ENCODE measurements around the gene CSMD2. TPM values are rescaled to one million over a fixed set of nuclear protein-coding genes. Genes with fewer than 3 reads are reported as not detected.

Gene CSMD2
- total RNA-seq, 1 donor from 2014 or later: 2.1 TPM

DNA sequence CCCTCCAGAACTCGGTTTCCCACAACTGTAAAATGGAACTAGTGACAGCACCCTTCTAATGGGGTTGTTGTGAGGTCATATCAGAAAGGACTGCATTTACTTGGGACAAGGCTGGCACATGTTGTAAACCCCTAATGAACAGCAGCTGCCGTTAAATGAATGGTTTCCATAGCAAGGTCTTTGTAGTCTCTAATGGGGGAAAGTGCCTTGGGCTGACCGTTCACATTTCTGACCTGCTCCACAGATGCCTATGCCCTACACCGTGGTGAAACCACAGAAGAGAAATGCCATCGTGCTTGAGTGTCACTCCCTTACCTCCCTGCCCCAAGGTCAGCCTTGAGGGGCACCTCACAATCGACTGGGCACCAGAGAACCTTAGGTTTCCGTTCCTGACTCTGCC, 549.5 kb downstream of the CSMD2 start:
- H3K27ac Mint-ChIP-seq (ENCODE audit: unreplicated experiment): no peak overlapping the region
- no peaks in the 10 kb centered on the region for H3K36me3 Mint-ChIP-seq (ENCODE audit: low read depth, unreplicated experiment)
- no peak for DNase-seq (ENCODE audit: low spot score)
- H3K4me3 Mint-ChIP-seq (ENCODE audit: unreplicated experiment): no peak overlapping the region
- TF ChIP-seq, protein P1, sequence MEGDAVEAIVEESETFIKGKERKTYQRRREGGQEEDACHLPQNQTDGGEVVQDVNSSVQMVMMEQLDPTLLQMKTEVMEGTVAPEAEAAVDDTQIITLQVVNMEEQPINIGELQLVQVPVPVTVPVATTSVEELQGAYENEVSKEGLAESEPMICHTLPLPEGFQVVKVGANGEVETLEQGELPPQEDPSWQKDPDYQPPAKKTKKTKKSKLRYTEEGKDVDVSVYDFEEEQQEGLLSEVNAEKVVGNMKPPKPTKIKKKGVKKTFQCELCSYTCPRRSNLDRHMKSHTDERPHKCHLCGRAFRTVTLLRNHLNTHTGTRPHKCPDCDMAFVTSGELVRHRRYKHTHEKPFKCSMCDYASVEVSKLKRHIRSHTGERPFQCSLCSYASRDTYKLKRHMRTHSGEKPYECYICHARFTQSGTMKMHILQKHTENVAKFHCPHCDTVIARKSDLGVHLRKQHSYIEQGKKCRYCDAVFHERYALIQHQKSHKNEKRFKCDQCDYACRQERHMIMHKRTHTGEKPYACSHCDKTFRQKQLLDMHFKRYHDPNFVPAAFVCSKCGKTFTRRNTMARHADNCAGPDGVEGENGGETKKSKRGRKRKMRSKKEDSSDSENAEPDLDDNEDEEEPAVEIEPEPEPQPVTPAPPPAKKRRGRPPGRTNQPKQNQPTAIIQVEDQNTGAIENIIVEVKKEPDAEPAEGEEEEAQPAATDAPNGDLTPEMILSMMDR (IDR thresholded peaks at IDR 0.05; ENCODE audit: unreplicated experiment): no peak
- no peaks in the 10 kb centered on the region for H3K9me3 Mint-ChIP-seq (ENCODE audit: unreplicated experiment)
- H3K4me1 Mint-ChIP-seq (ENCODE audit: unreplicated experiment): peaks cover 7% of the 10 kb centered on the region
- peaks cover 2% of the 10 kb centered on the region for H3K27me3 Mint-ChIP-seq (ENCODE audit: unreplicated experiment)

GRCh38 chr1:33610864-33611455, 554.1 kb downstream of the CSMD2 start:
- Mint-ChIP-seq H3K27me3 (ENCODE audit: unreplicated experiment) (no peaks in the 10 kb centered on the region), H3K27ac (ENCODE audit: unreplicated experiment) (no peak overlapping the region), H3K36me3 (ENCODE audit: low read depth, unreplicated experiment) (no peaks in the 10 kb centered on the region), H3K4me3 (ENCODE audit: unreplicated experiment) (no peak overlapping the region), H3K4me1 (ENCODE audit: unreplicated experiment) (peaks cover 5% of the 10 kb centered on the region), H3K9me3 (ENCODE audit: unreplicated experiment) (no peaks in the 10 kb centered on the region)
- TF ChIP-seq, protein P1 (IDR thresholded peaks at IDR 0.05; ENCODE audit: unreplicated experiment): no peak
- no peak for DNase-seq (ENCODE audit: low spot score)

DNA sequence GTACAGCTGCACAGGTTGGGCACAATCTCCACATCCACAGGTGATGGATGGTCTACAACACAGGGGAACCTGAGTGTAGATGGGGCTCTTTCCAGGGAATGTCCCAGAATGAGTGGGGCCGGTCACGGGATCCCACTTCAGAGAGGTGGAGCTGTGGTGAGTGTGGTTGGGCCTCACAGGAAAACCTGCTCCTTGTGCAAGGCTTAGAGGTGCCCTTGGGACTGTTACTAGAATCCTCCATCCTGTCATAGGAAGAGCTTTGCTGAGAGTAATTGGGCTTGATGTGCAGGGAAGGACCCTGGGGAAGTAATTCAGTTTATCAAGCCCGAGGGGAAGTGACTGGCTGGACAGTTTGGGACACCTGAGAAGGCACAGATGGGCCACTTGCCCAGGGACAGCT, 554.6 kb downstream of the CSMD2 start:
- no peaks in the 10 kb centered on the region for H3K27me3 Mint-ChIP-seq (ENCODE audit: unreplicated experiment)
- no peak overlapping the region for H3K4me3 Mint-ChIP-seq (ENCODE audit: unreplicated experiment)
- no peaks in the 10 kb centered on the region for H3K36me3 Mint-ChIP-seq (ENCODE audit: low read depth, unreplicated experiment)
- H3K9me3 Mint-ChIP-seq (ENCODE audit: unreplicated experiment): no peaks in the 10 kb centered on the region
- no peak for DNase-seq (ENCODE audit: low spot score)
- TF ChIP-seq, protein P1 (IDR thresholded peaks at IDR 0.05; ENCODE audit: unreplicated experiment): no peak
- no peaks in the 10 kb centered on the region for H3K4me1 Mint-ChIP-seq (ENCODE audit: unreplicated experiment)
- H3K27ac Mint-ChIP-seq (ENCODE audit: unreplicated experiment): no peak overlapping the region

DNA sequence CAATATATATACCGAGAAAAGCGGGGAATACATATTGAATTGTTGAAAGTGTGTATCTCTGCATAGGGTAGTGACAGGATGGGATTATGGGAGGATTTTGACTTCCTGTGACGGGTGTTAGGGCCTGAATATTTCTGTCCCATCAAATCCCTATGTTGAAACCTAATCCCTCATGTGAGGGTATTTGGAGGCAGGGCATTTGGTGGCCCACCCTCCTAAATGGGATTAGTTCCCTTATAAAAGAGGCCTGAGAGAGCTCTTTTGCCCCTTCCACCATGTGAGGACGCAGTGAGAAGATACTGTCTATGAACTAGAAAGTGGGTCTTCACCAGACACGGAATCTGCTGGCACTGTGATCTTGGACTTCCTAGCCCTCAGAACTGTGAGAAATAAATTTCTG, 555.3 kb downstream of the CSMD2 start:
- no peak overlapping the region for H3K27ac Mint-ChIP-seq (ENCODE audit: unreplicated experiment)
- no peaks in the 10 kb centered on the region for H3K4me1 Mint-ChIP-seq (ENCODE audit: unreplicated experiment)
- H3K36me3 Mint-ChIP-seq (ENCODE audit: low read depth, unreplicated experiment): no peaks in the 10 kb centered on the region
- DNase-seq (ENCODE audit: low spot score): no peak
- TF ChIP-seq, protein P1 (IDR thresholded peaks at IDR 0.05; ENCODE audit: unreplicated experiment): no peak
- no peaks in the 10 kb centered on the region for H3K27me3 Mint-ChIP-seq (ENCODE audit: unreplicated experiment)
- no peaks in the 10 kb centered on the region for H3K9me3 Mint-ChIP-seq (ENCODE audit: unreplicated experiment)
- H3K4me3 Mint-ChIP-seq (ENCODE audit: unreplicated experiment): no peak overlapping the region

- Mint-ChIP-seq H3K4me3 (ENCODE audit: unreplicated experiment) (no peak overlapping the region), H3K27me3 (ENCODE audit: unreplicated experiment) (peaks cover 3% of the 10 kb centered on the region), H3K27ac (ENCODE audit: unreplicated experiment) (no peak overlapping the region), H3K4me1 (ENCODE audit: unreplicated experiment) (no peaks in the 10 kb centered on the region), H3K9me3 (ENCODE audit: unreplicated experiment) (no peaks in the 10 kb centered on the region), H3K36me3 (ENCODE audit: low read depth, unreplicated experiment) (no peaks in the 10 kb centered on the region)
- DNase-seq (ENCODE audit: low spot score): no peak
- TF ChIP-seq, protein P1 (IDR thresholded peaks at IDR 0.05; ENCODE audit: unreplicated experiment): no peak
Measured at GRCh38 chr1:33608825-33609400, 556.1 kb downstream of the CSMD2 start.

All from endothelial cell (in vitro differentiated cells).